CD4-positive, alpha-beta memory T cell (primary cell): ENCODE data around the gene FRMD4B. TPM values are rescaled to one million over a fixed set of nuclear protein-coding genes. Genes with fewer than 3 reads are reported as not detected.

Source experiments
- CTCF ChIA-PET: fragments of 350-600 bp; sonication (Branson Sonifier 250); formaldehyde crosslinking; loops from one replicate; lab custom pipeline; 2021; ENCODE audit warnings: inconsistent platforms; ENCODE audit not compliant: partially characterized antibody; lab: Charles Lee
- POLR2A ChIA-PET: fragments of 350-600 bp; sonication (Branson Sonifier 250); formaldehyde crosslinking; loops from one replicate; lab custom pipeline; 2021; ENCODE audit not compliant: partially characterized antibody; lab: Charles Lee
- DNase-seq, 5 donors: peaks; one replicate each; pipeline versions ENCODE4 v3.0.0 to v3.0.0-alpha.2; 2020 to 2022; ENCODE audit warnings: mixed read lengths in 1 of 5
- H3K27ac ChIP-seq: one replicate; pipeline ENCODE4 v1.7.0; 2013; ENCODE audit warnings: low read depth, low read length
- H3K27me3 ChIP-seq: 2 replicates; pipeline ENCODE4 v1.7.0; 2013; ENCODE audit warnings: mild to moderate bottlenecking, low read length, moderate library complexity; ENCODE audit not compliant: insufficient read depth
- H3K36me3 ChIP-seq: 2 replicates; pipeline ENCODE4 v1.7.0; 2013; ENCODE audit warnings: mild to moderate bottlenecking, low read length, moderate library complexity; ENCODE audit not compliant: insufficient read depth
- H3K4me1 ChIP-seq: 2 replicates; pipeline ENCODE4 v1.7.0; 2013; ENCODE audit warnings: mild to moderate bottlenecking, low read length, moderate library complexity; ENCODE audit not compliant: insufficient read depth
- H3K4me3 ChIP-seq, 2 donors: one replicate each; pipeline ENCODE4 v1.7.0; 2013; ENCODE audit warnings: low read length in 2 of 2, mild to moderate bottlenecking in 1 of 2
- H3K9me3 ChIP-seq, 2 donors: one replicate each; pipeline ENCODE4 v1.7.0; 2013; ENCODE audit warnings: low read length in 2 of 2, control low read depth in 1 of 2; ENCODE audit not compliant: control insufficient read depth in 1 of 2
- H3K27ac Mint-ChIP-seq, 7 donors: one replicate each; pipeline ENCODE4 v1.8.0; 2020 to 2021; ENCODE audit warnings: mixed read lengths in 7 of 7, mild to moderate bottlenecking in 6 of 7, inconsistent platforms in 3 of 7, moderate library complexity in 3 of 7
- H3K27me3 Mint-ChIP-seq, 2 donors: one replicate each; pipeline ENCODE4 v1.8.0; 2020 to 2021; ENCODE audit warnings: mixed read lengths in 2 of 2
- H3K36me3 Mint-ChIP-seq, 2 donors: one replicate each; pipeline ENCODE4 v1.8.0; 2020 to 2021; ENCODE audit warnings: mixed read lengths in 2 of 2, inconsistent platforms in 1 of 2, mild to moderate bottlenecking in 1 of 2
- H3K4me1 Mint-ChIP-seq, 4 donors: one replicate each; pipeline ENCODE4 v1.8.0; 2020 to 2021; ENCODE audit warnings: mixed read lengths in 4 of 4, mild to moderate bottlenecking in 1 of 4
- H3K4me3 Mint-ChIP-seq, 8 donors: one replicate each; pipeline ENCODE4 v1.8.0; 2020 to 2021; ENCODE audit warnings: mixed read lengths in 8 of 8, mild to moderate bottlenecking in 7 of 8, moderate library complexity in 6 of 8, inconsistent platforms in 3 of 8
- H3K9me3 Mint-ChIP-seq, 8 donors: one replicate each; pipeline ENCODE4 v1.8.0; 2020 to 2021; ENCODE audit warnings: mixed read lengths in 8 of 8, mild to moderate bottlenecking in 5 of 8, inconsistent platforms in 3 of 8, moderate library complexity in 1 of 8
- intact Hi-C: fragments of 100-400 bp; cut with micrococcal nuclease; formaldehyde crosslinking; loops from one replicate; pipeline ENCODE4 v1.15.1; 2023
- polyA plus RNA-seq, 2 donors: library from polyadenylated mRNA; unstranded; fragments of 300-500 nt; fragmentation: Illumina TruSeq; gene quantifications; one replicate each; pipeline ENCODE4 v1.2.3, GENCODE V29; 2021
- total RNA-seq, 2 experiments: library from RNA; stranded (reverse); gene quantifications; one replicate each; pipeline ENCODE4 v1.2.3, GENCODE V29; 2021

Gene FRMD4B
- total and polyA plus RNA-seq, 4 experiments from 2014 or later: 3.1 to 18.3 (median 13.5) TPM

GRCh38 chr3:69251078-69251805 is 134.6 kb downstream of the FRMD4B start:
- POLR2A ChIA-PET: interaction anchor here (0.7 to 3.1 kb wide), 3 partner anchors 14 to 52 kb away, joined by 3 to 39 read pairs (median 24); no protein-coding TSS in a partner anchor
- DNase-seq: no peak
- H3K4me1 ChIP-seq: peaks cover 12% of the 10 kb centered on the region
- intact Hi-C loops: no loop called here
- no peak overlapping the region for H3K4me3 Mint-ChIP-seq
- H3K4me1 Mint-ChIP-seq: peaks cover 11 to 19% (median 14%) of the 10 kb centered on the region in 4 donors
- no peaks in the 10 kb centered on the region for H3K9me3 ChIP-seq
- H3K36me3 Mint-ChIP-seq: no peaks in the 10 kb centered on the region
- no peaks in the 10 kb centered on the region for H3K36me3 ChIP-seq
- H3K27me3 ChIP-seq: no peaks in the 10 kb centered on the region
- H3K27ac ChIP-seq: no peak overlapping the region
- CTCF ChIA-PET: interaction anchor here (0.8 to 1.0 kb wide), 2 partner anchors 15 to 53 kb away, joined by 3 to 5 read pairs; no protein-coding TSS in a partner anchor
- no peak overlapping the region for H3K27ac Mint-ChIP-seq
- H3K9me3 Mint-ChIP-seq: no peaks in the 10 kb centered on the region
- no peaks in the 10 kb centered on the region for H3K27me3 Mint-ChIP-seq
- H3K4me3 ChIP-seq: no peak overlapping the region

- intact Hi-C loops: loop anchor here (1.0 kb wide), 1 partner anchor 52 kb away; no protein-coding TSS in a partner anchor
- Histone ChIP-seq H3K36me3 (no peaks in the 10 kb centered on the region), H3K27ac (no peak overlapping the region), H3K9me3 (no peaks in the 10 kb centered on the region), H3K4me3 (peak overlapping the region in 1 of 2 donors; percentile 27), H3K27me3 (no peaks in the 10 kb centered on the region), H3K4me1 (peaks cover 12% of the 10 kb centered on the region)
- H3K36me3 Mint-ChIP-seq: no peaks in the 10 kb centered on the region
- H3K4me3 Mint-ChIP-seq: peak overlapping the region; percentile 2 to 85 (median 74)
- ChIA-PET POLR2A (interaction anchor here (1.1 to 3.1 kb wide), 4 partner anchors 12 to 199 kb away, joined by 3 to 39 read pairs (median 14); no protein-coding TSS in a partner anchor), CTCF (interaction anchor here (0.7 to 2.2 kb wide), 5 partner anchors 13 to 89 kb away, joined by 3 to 17 read pairs (median 4); no protein-coding TSS in a partner anchor)
- no peaks in the 10 kb centered on the region for H3K27me3 Mint-ChIP-seq
- H3K27ac Mint-ChIP-seq: peak overlapping the region in 5 of 7 donors; percentile 74 to 95 (median 88)
- no peaks in the 10 kb centered on the region for H3K9me3 Mint-ChIP-seq
- DNase-seq: peak; percentile 35 to 83 (median 63)
- peaks cover 11 to 19% (median 14%) of the 10 kb centered on the region in 4 donors for H3K4me1 Mint-ChIP-seq
Observed at GRCh38 chr3:69250014-69250413, 135.9 kb downstream of the FRMD4B start.

GRCh38 chr3:69249001-69249400 is 136.9 kb downstream of the FRMD4B start:
- Histone ChIP-seq H3K27ac (no peak overlapping the region), H3K27me3 (no peaks in the 10 kb centered on the region), H3K4me3 (peak overlapping the region in 1 of 2 donors; percentile 27), H3K36me3 (no peaks in the 10 kb centered on the region), H3K9me3 (no peaks in the 10 kb centered on the region), H3K4me1 (peaks cover 12% of the 10 kb centered on the region)
- Mint-ChIP-seq H3K36me3 (no peaks in the 10 kb centered on the region), H3K27ac (peak overlapping the region in 5 of 7 donors; percentile 50 to 95 (median 81)), H3K9me3 (no peaks in the 10 kb centered on the region), H3K4me3 (peak overlapping the region in 6 of 8 donors; percentile 69 to 85 (median 80)), H3K4me1 (peaks cover 11 to 19% (median 14%) of the 10 kb centered on the region in 4 donors), H3K27me3 (no peaks in the 10 kb centered on the region)
- POLR2A ChIA-PET: interaction anchor here (1.8 to 3.1 kb wide), 3 partner anchors 11 to 50 kb away, joined by 5 to 39 read pairs (median 24); no protein-coding TSS in a partner anchor
- CTCF ChIA-PET: interaction anchor here (1.4 to 2.2 kb wide), 2 partner anchors 12 to 88 kb away, joined by 3 to 17 read pairs; no protein-coding TSS in a partner anchor
- intact Hi-C loops: loop anchor here (1.0 to 5.0 kb wide), 2 partner anchors 13 to 38 kb away; no protein-coding TSS in a partner anchor
- no peak for DNase-seq

GRCh38 chr3:69248436-69248835 is 137.5 kb downstream of the FRMD4B start:
- Mint-ChIP-seq H3K27ac (peak overlapping the region in 2 of 7 donors; percentile 68 to 74), H3K4me1 (peaks cover 11 to 20% (median 14%) of the 10 kb centered on the region in 4 donors), H3K4me3 (peak overlapping the region in 1 of 8 donors; percentile 67), H3K36me3 (no peaks in the 10 kb centered on the region), H3K9me3 (no peaks in the 10 kb centered on the region), H3K27me3 (no peaks in the 10 kb centered on the region)
- ChIA-PET CTCF (interaction anchor here (2.2 kb wide), 1 partner anchor 12 kb away, joined by 17 read pairs; no protein-coding TSS in a partner anchor), POLR2A (interaction anchor here (1.8 to 3.1 kb wide), 3 partner anchors 11 to 49 kb away, joined by 5 to 39 read pairs (median 24); no protein-coding TSS in a partner anchor)
- Histone ChIP-seq H3K36me3 (no peaks in the 10 kb centered on the region), H3K27ac (no peak overlapping the region), H3K4me3 (no peak overlapping the region), H3K4me1 (peaks cover 12% of the 10 kb centered on the region), H3K27me3 (no peaks in the 10 kb centered on the region), H3K9me3 (no peaks in the 10 kb centered on the region)
- no peak for DNase-seq
- intact Hi-C loops: loop anchor here (5.0 kb wide), 1 partner anchor 39 kb away; no protein-coding TSS in a partner anchor

GRCh38 chr3:69246612-69247011 is 139.3 kb downstream of the FRMD4B start:
- no peaks in the 10 kb centered on the region for H3K9me3 ChIP-seq
- ChIA-PET CTCF (interaction anchor here (1.4 kb wide), 1 partner anchor 10 kb away, joined by 5 read pairs; no protein-coding TSS in a partner anchor), POLR2A (interaction anchor here (1.3 kb wide), 1 partner anchor 10 kb away, joined by 4 read pairs; no protein-coding TSS in a partner anchor)
- H3K4me1 Mint-ChIP-seq: peaks cover 14 to 25% (median 16%) of the 10 kb centered on the region in 4 donors
- H3K36me3 ChIP-seq: no peaks in the 10 kb centered on the region
- H3K27me3 Mint-ChIP-seq: no peaks in the 10 kb centered on the region
- H3K27ac ChIP-seq: no peak overlapping the region
- intact Hi-C loops: loop anchor here (5.0 kb wide), 1 partner anchor 41 kb away; no protein-coding TSS in a partner anchor
- no peak for DNase-seq
- no peaks in the 10 kb centered on the region for H3K27me3 ChIP-seq
- no peak overlapping the region for H3K4me3 Mint-ChIP-seq
- H3K9me3 Mint-ChIP-seq: no peaks in the 10 kb centered on the region
- H3K36me3 Mint-ChIP-seq: no peaks in the 10 kb centered on the region
- no peak overlapping the region for H3K4me3 ChIP-seq
- H3K4me1 ChIP-seq: peaks cover 12% of the 10 kb centered on the region
- no peak overlapping the region for H3K27ac Mint-ChIP-seq

- intact Hi-C loops: no loop called here
- H3K4me1 ChIP-seq: peaks cover 5% of the 10 kb centered on the region
- Mint-ChIP-seq H3K36me3 (no peaks in the 10 kb centered on the region), H3K27me3 (no peaks in the 10 kb centered on the region), H3K27ac (no peak overlapping the region), H3K4me3 (no peak overlapping the region), H3K4me1 (peaks cover 3 to 13% (median 7%) of the 10 kb centered on the region in 4 donors), H3K9me3 (no peaks in the 10 kb centered on the region)
- ChIA-PET POLR2A (interaction anchor here (0.8 to 1.1 kb wide), 2 partner anchors 9 to 18 kb away, joined by 3 read pairs; no protein-coding TSS in a partner anchor), CTCF (interaction anchor here (1.0 to 1.9 kb wide), 2 partner anchors 9 to 82 kb away, joined by 3 to 6 read pairs; no protein-coding TSS in a partner anchor)
- no peaks in the 10 kb centered on the region for H3K9me3 ChIP-seq
- no peak overlapping the region for H3K27ac ChIP-seq
- H3K36me3 ChIP-seq: no peaks in the 10 kb centered on the region
- H3K27me3 ChIP-seq: no peaks in the 10 kb centered on the region
- H3K4me3 ChIP-seq: no peak overlapping the region
- DNase-seq: no peak
Observed at GRCh38 chr3:69244039-69244438, 141.8 kb downstream of the FRMD4B start.
